ENCODE measurements around the gene HMX3.

GRCh38 chr10:123149162-123149567, 13.4 kb downstream of the HMX3 start:
- TF ChIP-seq POLR2A (IDR thresholded peaks at IDR 0.05; ENCODE audit: low read length), result no peak
- TF ChIP-seq GATA1 (IDR thresholded peaks at IDR 0.05; ENCODE audit: low read depth, low read length), result no peak

Measured in erythroblast (primary cell).